OCI-LY1 (cell line): ENCODE data around the gene CYTH2.

ENCODE experiments used
- CTCF ChIP-seq: fragments of 200-600 bp; sonication (generic), shearing (Covaris generic); IDR thresholded peaks from 2 replicates; pipeline ENCODE4 v1.5.1; 2017; ENCODE audit warnings: mild to moderate bottlenecking, antibody characterized with exemption, low read length, moderate library complexity, mixed read lengths
- EZH2 ChIP-seq: fragments of 200-600 bp; sonication (generic), shearing (Covaris generic); IDR thresholded peaks from 2 replicates; pipeline ENCODE4 v1.8.0; 2017; ENCODE audit warnings: borderline replicate concordance, mixed run types, mild to moderate bottlenecking, antibody characterized with exemption, low read length, moderate library complexity, mixed read lengths

DNA sequence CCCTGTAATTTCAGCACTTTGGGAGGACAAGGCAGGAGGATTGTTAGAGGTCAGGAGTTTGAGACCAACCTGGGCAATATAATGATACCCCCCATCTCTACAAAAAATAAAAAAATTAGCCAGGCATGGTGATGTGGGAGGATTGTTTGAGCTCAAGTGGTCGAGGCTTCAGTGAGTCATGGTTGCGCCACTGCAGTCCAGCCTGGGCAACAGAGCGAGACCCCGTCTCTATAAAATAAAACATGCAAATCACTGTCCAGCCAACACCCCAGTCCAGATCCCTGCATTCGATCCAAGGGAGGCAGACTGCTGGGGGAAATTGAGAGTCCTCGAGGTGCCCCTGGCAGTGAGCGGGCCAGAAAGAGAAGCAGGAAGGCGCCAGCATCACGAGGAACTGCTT lies 7.0 kb downstream of the CYTH2 start:
- no peak for TF ChIP-seq CTCF
- TF ChIP-seq EZH2, result no peak
